ENCODE results near the gene GALNT6. TPM values are rescaled to one million over a fixed set of nuclear protein-coding genes. Genes with fewer than 3 reads are reported as not detected.

Gene GALNT6
- total RNA-seq, 1 donor from 2014 or later, result 13.4 TPM

- no peak for ATAC-seq
Observed at GRCh38 chr12:51404627-51405026, 13.4 kb upstream of the GALNT6 start.

GRCh38 chr12:51403681-51404136, 12.5 kb upstream of the GALNT6 start:
- no peak for ATAC-seq

DNA sequence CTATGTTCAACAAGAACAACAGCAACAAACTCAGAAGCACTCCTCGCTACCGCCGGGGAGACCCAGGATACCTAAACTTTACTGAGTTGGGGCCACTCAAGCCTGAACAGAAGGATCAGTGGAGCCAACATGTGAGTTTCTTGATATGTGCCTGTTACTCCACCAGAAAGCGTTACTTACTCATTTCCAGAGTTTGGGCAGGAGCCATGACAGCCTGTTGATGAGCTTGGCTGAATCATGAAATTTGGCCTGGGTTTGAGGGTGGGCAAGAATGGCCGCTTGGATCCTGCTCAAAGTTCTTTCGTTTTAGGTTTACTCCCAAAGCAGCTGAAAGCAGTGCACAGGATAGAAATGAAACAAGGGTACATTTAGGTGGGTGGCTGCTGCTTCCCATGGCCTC, 12.0 kb upstream of the GALNT6 start:
- ATAC-seq, result no peak

DNA sequence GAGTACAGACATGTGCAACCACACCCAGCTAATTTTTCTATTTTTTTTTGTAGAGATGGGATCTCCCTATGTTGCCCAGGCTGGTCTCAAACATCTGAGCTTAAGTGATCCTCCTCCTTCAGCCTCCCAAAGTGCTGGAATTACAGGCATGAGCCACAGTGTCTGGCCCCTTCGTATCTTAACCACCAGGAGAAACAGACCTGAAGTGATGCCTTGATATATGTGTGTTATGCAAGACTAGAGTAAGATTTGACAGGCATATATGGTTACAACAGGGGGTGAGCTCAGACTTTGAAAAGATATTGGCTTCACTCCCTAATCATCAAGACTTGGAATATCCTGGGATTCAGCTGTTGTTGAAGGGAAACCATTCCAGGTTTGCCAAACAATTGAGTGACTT, 10.7 kb upstream of the GALNT6 start:
- ATAC-seq, result no peak

GRCh38 chr12:51401486-51401885, 10.3 kb upstream of the GALNT6 start:
- ATAC-seq, result no peak

- ATAC-seq, result no peak
Observed at GRCh38 chr12:51401020-51401419, 9.8 kb upstream of the GALNT6 start.

GRCh38 chr12:51399891-51400290, 8.7 kb upstream of the GALNT6 start:
- no peak for ATAC-seq

DNA sequence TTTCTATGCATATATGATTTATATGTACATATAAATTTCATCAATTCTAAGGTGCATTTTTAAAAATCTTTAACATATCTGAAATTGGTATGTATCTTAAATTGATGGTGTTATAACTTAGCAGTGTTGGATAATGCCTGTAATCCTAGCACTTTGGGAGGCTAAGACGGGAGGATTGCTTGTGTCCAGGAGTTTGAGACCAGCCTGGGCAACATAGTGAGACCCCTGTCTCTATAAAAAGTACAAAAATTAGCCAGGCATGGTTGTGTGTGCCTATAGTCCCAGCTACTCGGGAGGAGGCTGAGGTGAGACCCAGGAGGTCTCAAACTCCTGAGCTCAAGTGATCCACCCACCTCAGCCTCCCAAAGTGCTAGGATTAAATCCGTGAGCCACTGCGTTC, 6.5 kb upstream of the GALNT6 start:
- no peak for ATAC-seq

GRCh38 chr12:51395283-51396230, 4.4 kb upstream of the GALNT6 start:
- ATAC-seq, result no peak

GRCh38 chr12:51393676-51394545, 2.7 kb upstream of the GALNT6 start:
- ATAC-seq, result peak; percentile 81

DNA sequence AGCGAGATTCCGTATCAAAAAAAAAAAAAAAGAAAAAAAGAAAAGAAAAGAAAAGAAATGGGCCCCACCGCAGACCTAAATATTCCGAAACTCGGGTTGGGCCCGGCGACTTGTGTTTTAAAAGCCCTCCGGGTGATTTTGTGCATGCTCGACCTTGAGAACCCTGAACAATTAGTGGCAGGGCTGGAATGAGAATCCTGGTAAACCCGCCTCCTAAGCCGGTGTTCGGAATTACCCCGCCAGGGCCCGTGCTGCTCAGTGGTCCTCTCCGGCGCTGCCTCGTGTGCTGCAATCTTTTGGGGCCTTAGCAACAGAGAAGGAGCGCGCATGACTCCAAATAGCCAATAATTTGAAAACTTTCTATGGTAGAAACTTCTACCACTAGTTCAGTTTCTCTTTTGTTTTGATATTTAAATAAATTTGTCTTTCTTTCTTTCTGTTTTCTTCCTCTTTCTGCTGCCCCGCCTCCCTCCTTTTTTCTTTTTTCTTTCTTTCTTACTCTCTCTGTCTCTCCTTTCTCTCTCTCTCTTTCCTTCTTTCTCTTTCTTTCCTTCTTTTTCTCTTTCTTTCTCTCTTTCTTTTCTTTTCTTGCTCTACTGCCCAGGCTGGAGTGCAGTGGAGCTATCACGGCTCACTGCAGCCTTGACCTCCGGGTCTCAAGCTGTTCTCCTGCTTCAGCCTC, 1.5 kb upstream of the GALNT6 start:
- no peak for ATAC-seq

GRCh38 chr12:51390891-51391282, 319 bp downstream of the GALNT6 start:
- peak; percentile 7 for ATAC-seq

DNA sequence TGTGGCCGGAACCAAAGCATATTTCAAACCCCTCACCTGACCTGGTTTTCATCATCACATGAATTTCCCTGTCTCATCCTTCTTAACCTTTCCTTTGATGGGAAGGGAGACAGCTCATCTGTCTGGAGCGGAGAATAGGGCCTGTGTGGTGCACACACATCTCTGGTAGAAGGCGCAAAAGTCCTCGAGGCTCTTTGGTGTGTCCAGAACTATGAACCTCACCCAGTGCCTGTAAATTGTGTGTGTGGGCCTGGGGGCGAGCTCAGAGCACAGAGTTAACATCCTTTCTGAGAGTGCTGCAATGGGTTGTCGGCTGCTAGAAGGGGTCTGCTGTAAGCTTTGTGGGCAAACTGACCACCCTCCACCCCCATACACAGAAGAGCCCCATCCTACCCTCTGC, 749 bp downstream of the GALNT6 start:
- no peak for ATAC-seq

- ATAC-seq, result peak; percentile 41
Observed at GRCh38 chr12:51389302-51389999, 1.8 kb downstream of the GALNT6 start.

DNA sequence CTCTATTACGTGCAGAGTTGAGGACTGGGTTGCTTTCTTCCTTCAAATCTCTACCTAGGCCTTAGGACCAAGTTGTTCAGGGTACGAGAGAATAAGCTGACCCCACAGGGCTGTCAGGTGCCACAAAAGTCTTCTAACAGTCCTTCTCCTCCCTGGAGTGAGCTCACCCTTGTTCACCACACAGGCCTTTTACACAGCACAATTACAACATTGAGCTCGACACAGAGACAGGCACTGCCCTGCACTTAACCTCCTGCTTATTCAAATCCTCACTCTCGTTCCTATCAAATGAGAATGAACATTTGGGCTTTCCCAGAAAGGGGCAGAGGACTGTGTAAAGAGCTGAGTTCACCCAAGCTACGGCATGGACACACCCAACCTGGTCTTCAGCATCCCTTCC, 2.4 kb downstream of the GALNT6 start:
- peak; percentile 7 for ATAC-seq

GRCh38 chr12:51388069-51388799, 3.0 kb downstream of the GALNT6 start:
- ATAC-seq, result peak; percentile 13

DNA sequence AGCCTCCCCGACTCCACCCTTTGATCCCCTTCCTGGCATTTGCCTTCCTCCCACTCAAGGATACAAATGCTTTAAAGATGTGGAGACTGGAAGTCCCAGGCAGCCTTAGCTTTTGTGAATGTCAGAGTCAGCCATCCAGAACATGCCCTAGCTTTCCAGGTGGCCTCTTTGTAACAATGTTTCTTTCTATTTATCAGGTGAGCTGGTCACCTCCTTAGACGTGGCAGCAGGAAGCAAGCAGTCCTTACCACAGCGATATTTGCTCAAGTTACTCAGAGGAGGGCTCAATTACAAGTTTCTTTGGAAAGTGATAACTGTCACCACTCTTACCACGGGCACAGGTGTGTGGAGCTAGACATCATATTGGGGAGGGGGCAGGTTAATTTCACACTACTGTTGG, 4.9 kb downstream of the GALNT6 start:
- ATAC-seq, result no peak

GRCh38 chr12:51383269-51383905, 7.8 kb downstream of the GALNT6 start:
- no peak for ATAC-seq

DNA sequence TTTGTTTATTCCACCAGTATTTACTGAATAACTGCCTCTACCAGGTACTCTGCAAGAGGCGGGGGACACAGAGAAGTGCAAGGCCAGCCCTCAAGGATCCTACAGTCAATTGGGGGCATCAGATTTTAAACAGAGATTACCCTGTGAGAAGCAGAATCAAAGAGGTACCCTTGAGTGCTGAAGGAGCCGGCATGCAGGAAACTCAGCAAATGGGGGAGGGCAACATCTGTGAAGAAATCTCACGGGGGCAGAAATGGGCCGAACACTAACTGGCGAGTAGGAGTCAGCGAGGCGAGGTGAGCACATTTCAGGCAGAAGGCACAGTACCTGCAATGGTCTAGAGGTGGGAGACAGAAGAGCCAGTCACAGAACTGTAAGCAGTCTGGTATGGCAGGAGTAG, 9.0 kb downstream of the GALNT6 start:
- ATAC-seq, result peak; percentile 2

DNA sequence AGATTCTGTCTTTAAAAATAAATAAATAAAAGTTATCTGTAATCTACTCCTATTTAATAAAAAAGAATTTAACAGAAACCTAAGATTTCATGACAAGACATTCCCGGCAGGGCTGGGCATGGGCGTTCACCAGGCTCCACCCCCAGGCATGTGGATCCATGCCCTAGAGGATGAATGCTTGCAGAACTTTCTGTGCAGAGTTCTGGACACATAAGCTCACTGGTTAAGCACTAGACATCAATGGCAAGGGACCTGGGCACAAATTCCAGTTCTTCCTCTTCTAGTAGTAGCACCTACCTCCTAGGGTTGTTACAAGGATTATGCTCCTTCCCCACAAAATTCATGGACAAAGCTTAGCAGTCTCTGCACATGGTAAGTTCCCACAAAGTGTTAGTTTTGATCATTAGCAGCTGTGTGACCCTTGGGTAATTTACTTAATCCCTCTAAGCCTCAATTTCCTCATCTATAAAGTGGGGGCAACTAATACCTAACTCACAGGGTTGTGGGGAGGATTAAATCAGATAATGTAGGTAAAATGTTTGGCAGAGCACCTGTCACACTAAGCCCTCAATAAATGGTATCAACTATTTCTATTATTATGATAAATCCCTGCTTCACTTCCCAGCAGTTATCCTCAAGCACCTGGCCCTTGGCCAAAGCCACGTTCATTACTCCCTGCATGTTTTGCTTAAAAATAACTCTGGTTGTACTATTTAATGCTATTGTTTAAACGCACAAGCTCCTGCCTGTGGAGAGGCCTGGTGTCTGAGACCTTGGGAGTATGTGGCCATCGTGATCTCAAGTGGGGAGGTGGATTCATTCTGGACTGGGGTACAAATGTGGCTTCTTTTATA, 9.8 kb downstream of the GALNT6 start:
- ATAC-seq, result peak; percentile 73
